HepG2 (cell line): ENCODE measurements around the gene MAJIN. TPM values are rescaled to one million over a fixed set of nuclear protein-coding genes. Genes with fewer than 3 reads are reported as not detected.

ENCODE experiments used
- ATAC-seq: fragments of 200-7000 bp; cut with Tn5 transposase; 3 replicates; pipeline ENCODE4 v1.9.1; 2020; ENCODE audit warnings: mild to moderate bottlenecking, moderate library complexity
- BruUV-seq: library from RNA; stranded (reverse); fragments of 400-500 nt; replicated peaks from 2 replicates; lab custom pipeline; 2021; lab: Mats Ljungman, UMichigan
- CTCF ChIA-PET: fragments of 300-600 bp; formaldehyde crosslinking; extraction: SDS; loops from one replicate; lab custom pipeline; 2021; ENCODE audit warnings: low total read pairs, inconsistent platforms, low intra/inter-chr PET ratio; lab: Yijun Ruan, JAX
- POLR2A ChIA-PET: fragments of 350-600 bp; sonication (Branson Sonifier 250); formaldehyde crosslinking; loops from one replicate; lab custom pipeline; 2020; ENCODE audit warnings: antibody characterized with exemption, inconsistent platforms; lab: Yijun Ruan, JAX
- DNase-seq: peaks from one replicate; pipeline ENCODE4 v3.0.0-alpha.2; 2015; ENCODE audit warnings: low spot score
- FAIRE-seq: peaks from 3 replicates; lab custom pipeline; 2011; peaks lifted over from hg19 to GRCh38; lab: Jason Lieb, UNC
- H2AFZ ChIP-seq: one replicate; pipeline ENCODE4 v1.6.1; 2011; ENCODE audit warnings: low read length, inconsistent platforms
- H3K27ac ChIP-seq: fragments of 300-600 bp; 3 replicates; pipeline ENCODE4 v1.8.0; 2011; ENCODE audit warnings: mixed run types, mild to moderate bottlenecking, mixed read lengths, low read length, inconsistent platforms; ENCODE audit not compliant: insufficient read depth; ENCODE audit errors: extremely low read length
- H3K27me3 ChIP-seq, 2 experiments: fragments of 200-600 bp in 1 of 2; 2 replicates in 1 of 2; 3 replicates in 1 of 2; pipeline versions ENCODE4 v1.6.0 to v1.8.0; 2011; ENCODE audit warnings: low read length in 2 of 2, mild to moderate bottlenecking in 2 of 2, moderate library complexity in 2 of 2, inconsistent platforms in 1 of 2; ENCODE audit not compliant: insufficient read depth in 2 of 2, control insufficient read depth in 1 of 2
- H3K36me3 ChIP-seq, 2 experiments: fragments of 200-600 bp in 1 of 2; replicated peaks in 1 of 2; 2 replicates in 1 of 2; 3 replicates in 1 of 2; pipeline versions ENCODE4 v1.5.1 to v1.8.0; 2011; ENCODE audit warnings: low read length in 2 of 2, inconsistent platforms in 1 of 2; ENCODE audit not compliant: insufficient read depth in 2 of 2, control insufficient read depth in 1 of 2
- H3K4me1 ChIP-seq: 2 replicates; pipeline ENCODE4 v1.5.1; 2012; ENCODE audit warnings: low read length, inconsistent platforms; ENCODE audit not compliant: insufficient read depth
- H3K4me2 ChIP-seq: 2 replicates; pipeline ENCODE4 v1.6.0; 2011; ENCODE audit warnings: low read depth, low read length, inconsistent platforms
- H3K4me3 ChIP-seq, 3 experiments: fragments of 200-600 bp in 1 of 3; sonication (generic), shearing (Covaris generic) in 1 of 3; replicated peaks in 1 of 3; 2 replicates each; pipeline ENCODE4 v1.5.1; 2011 to 2016; ENCODE audit warnings: low read length in 3 of 3, inconsistent platforms in 2 of 3, low read depth in 2 of 3, mild to moderate bottlenecking in 2 of 3, control low read depth in 1 of 3, mixed read lengths in 1 of 3; ENCODE audit not compliant: insufficient read depth in 1 of 3
- H3K79me2 ChIP-seq: one replicate; pipeline ENCODE4 v1.6.1; 2011; ENCODE audit warnings: low read length, inconsistent platforms; ENCODE audit not compliant: insufficient read depth
- H3K9ac ChIP-seq: 2 replicates; pipeline ENCODE4 v1.6.0; 2011; ENCODE audit warnings: mild to moderate bottlenecking, low read depth, low read length, inconsistent platforms; ENCODE audit not compliant: insufficient read depth
- H3K9me3 ChIP-seq: 2 replicates; pipeline ENCODE4 v1.5.1; 2012; ENCODE audit warnings: mild to moderate bottlenecking, low read length
- H4K20me1 ChIP-seq: 2 replicates; pipeline ENCODE4 v1.6.0; 2011; ENCODE audit warnings: inconsistent platforms, mild to moderate bottlenecking, low read length, moderate library complexity; ENCODE audit not compliant: insufficient read depth
- FOXK1 ChIP-seq: sonication (generic); formaldehyde crosslinking; IDR thresholded peaks from 2 replicates; pipeline ENCODE4 v1.4.0; 2020; ENCODE audit warnings: low read depth, missing genetic modification reagents, borderline replicate concordance
- HHEX ChIP-seq: IDR thresholded peaks from 2 replicates; pipeline ENCODE4 v1.6.1; 2016; ENCODE audit warnings: control low read depth
- MIER2 ChIP-seq: IDR thresholded peaks from 2 replicates; pipeline ENCODE4 v1.6.1; 2016; ENCODE audit warnings: missing biosample characterization, missing genetic modification reagents
- REST ChIP-seq, 2 experiments: IDR thresholded peaks; 2 replicates each; pipeline ENCODE4 v1.6.1; 2011 to 2012; ENCODE audit warnings: low read length in 2 of 2, borderline replicate concordance in 1 of 2, low read depth in 1 of 2, mild to moderate bottlenecking in 1 of 2, moderate library complexity in 1 of 2
- SALL1 ChIP-seq: sonication (generic); formaldehyde crosslinking; IDR thresholded peaks from 2 replicates; pipeline ENCODE4 v1.8.0; 2022; ENCODE audit warnings: mild to moderate bottlenecking, missing genetic modification reagents
- ZBTB26 ChIP-seq: IDR thresholded peaks from 2 replicates; pipeline ENCODE4 v1.6.1; 2016; ENCODE audit warnings: missing compliant biosample characterization, missing genetic modification reagents, borderline replicate concordance
- ZNF142 ChIP-seq: sonication (generic); formaldehyde crosslinking; IDR thresholded peaks from 2 replicates; pipeline ENCODE4 v1.4.0; 2020; ENCODE audit warnings: missing genetic modification reagents
- ZNF256 ChIP-seq: sonication (generic); formaldehyde crosslinking; conservative IDR thresholded peaks from 2 replicates; pipeline ENCODE4 v1.4.0; 2020; ENCODE audit warnings: missing genetic modification reagents
- ZNF768 ChIP-seq: sonication (generic); formaldehyde crosslinking; IDR thresholded peaks from 2 replicates; pipeline ENCODE4 v1.4.0; 2020; ENCODE audit warnings: missing genetic modification reagents
- WGBS: methylation state at CpG from one replicate; pipeline ENCODE4 v1.1.6; 2017; ENCODE audit warnings: low lambda C conversion rate; 5-methylcytosine and 5-hydroxymethylcytosine counted together
- in situ Hi-C: cut with HindIII; loops from 2 replicates; pipeline ENCODE4 v1.10.0; 2017; ENCODE audit warnings: low pct_unique_long_range_greater_than_20kb; ENCODE audit not compliant: extremely low pct_ligation_motif_present
- intact Hi-C: fragments of 100-400 bp; cut with micrococcal nuclease; formaldehyde crosslinking; loops from one replicate; pipeline ENCODE4 v1.10.0; 2022; ENCODE audit not compliant: unreplicated experiment
- polyA plus RNA-seq, 8 experiments: library from polyadenylated mRNA; depleted of rRNA in 3 of 8; stranded (reverse) in 7 of 8; unstranded in 1 of 8; fragments of >200 nt; fragmentation: Illumina TruSeq in 4 of 8; extraction: Trizol in 4 of 8; gene quantifications; 2 replicates each; pipeline versions ENCODE4 v1.2.1 to v1.2.3, GENCODE V29; 2011 to 2016; ENCODE audit warnings: low read depth in 4 of 8, missing spikeins in 1 of 8, mixed read lengths in 1 of 8; ENCODE audit not compliant: insufficient read depth in 1 of 8
- total RNA-seq, 5 experiments: library from RNA; depleted of rRNA; stranded (reverse); fragments of >200 nt; fragmentation: Illumina TruSeq; extraction: Trizol; gene quantifications; 2 replicates each; pipeline ENCODE4 v1.2.3, GENCODE V29; 2016; ENCODE audit warnings: low read depth in 1 of 5

The MAJIN gene
- total and polyA plus RNA-seq, 2 of the 13 experiments (the other 11 are each of a cell fraction or from before 2014, with no cell fraction given) = not detected

- CTCF ChIA-PET = interaction anchor here (1.2 kb wide), 1 partner anchor 10 kb away, joined by 3 read pairs; the partner anchor contains the start of gene ARL2
- no peak for FAIRE-seq
- 58% methylated on average over 5 of the region's 7 CpGs for WGBS
These were observed 31.4 kb upstream of the MAJIN start for GRCh38 chr11:65003282-65003681.

More at GRCh38 chr11:65003282-65003681, 31.4 kb upstream of the MAJIN start:
- Histone ChIP-seq H3K4me1 (peaks cover 69% of the 10 kb centered on the region), H3K4me2 (no peak overlapping the region), H4K20me1 (no peaks in the 10 kb centered on the region)
- ATAC-seq = no peak
- TF ChIP-seq ZNF256 (CRISPR knock-in tag) = no peak
- peak; percentile 32; the same call in 1 of the 2 replicates for TF ChIP-seq FOXK1 (CRISPR knock-in tag)
- TF ChIP-seq MIER2 (CRISPR knock-in tag) = peak; percentile 94
- TF ChIP-seq REST (IDR thresholded peaks at IDR 0.05; ENCODE audit: borderline replicate concordance in 1 of 2, low read depth in 1 of 2, low read length in 2 of 2) = peak; percentile 75 to 93
- TF ChIP-seq ZBTB26 (CRISPR knock-in tag) = 0 out of 2 replicates have a peak, but pooled peaks have one; percentile 34
- no peak for TF ChIP-seq ZNF142 (CRISPR knock-in tag)
- TF ChIP-seq SALL1 (CRISPR knock-in tag) = 0 out of 2 replicates have a peak, but pooled peaks have one; percentile 38
- TF ChIP-seq HHEX (CRISPR knock-in tag) = no peak
- TF ChIP-seq ZNF768 (CRISPR knock-in tag) = peak; percentile 43; the same call in 1 of the 2 replicates
- TF ChIP-seq, all 625 proteins: peak for 6
- no peaks in the 10 kb centered on the region for H3K36me3 ChIP-seq
- H2AFZ ChIP-seq = no peak overlapping the region
- H3K9ac ChIP-seq = no peak overlapping the region
- no peaks in the 10 kb centered on the region for H3K79me2 ChIP-seq
- no peak overlapping the region for H3K27ac ChIP-seq
- intact Hi-C loops = no loop called here
- peaks cover 0 to 6% of the 10 kb centered on the region in 2 experiments; a peak in 2 of 5 replicates for H3K27me3 ChIP-seq
- in situ Hi-C loops = no loop called here
- H3K9me3 ChIP-seq = no peaks in the 10 kb centered on the region
- DNase-seq = no peak
- POLR2A ChIA-PET = interaction anchor here (0.6 to 2.3 kb wide), 2 partner anchors 11 to 162 kb away, joined by 3 to 5 read pairs; partner anchors contain the start of gene ARL2
- H3K4me3 ChIP-seq = no peak overlapping the region
- BruUV-seq = no TSS peak
